Measurements from ENCODE around the gene TBC1D7. TPM values are rescaled to one million over a fixed set of nuclear protein-coding genes. Genes with fewer than 3 reads are reported as not detected.

Gene TBC1D7
- 10 to 100 TPM; 25.4 to 27.1 TPM for total RNA-seq

DNA sequence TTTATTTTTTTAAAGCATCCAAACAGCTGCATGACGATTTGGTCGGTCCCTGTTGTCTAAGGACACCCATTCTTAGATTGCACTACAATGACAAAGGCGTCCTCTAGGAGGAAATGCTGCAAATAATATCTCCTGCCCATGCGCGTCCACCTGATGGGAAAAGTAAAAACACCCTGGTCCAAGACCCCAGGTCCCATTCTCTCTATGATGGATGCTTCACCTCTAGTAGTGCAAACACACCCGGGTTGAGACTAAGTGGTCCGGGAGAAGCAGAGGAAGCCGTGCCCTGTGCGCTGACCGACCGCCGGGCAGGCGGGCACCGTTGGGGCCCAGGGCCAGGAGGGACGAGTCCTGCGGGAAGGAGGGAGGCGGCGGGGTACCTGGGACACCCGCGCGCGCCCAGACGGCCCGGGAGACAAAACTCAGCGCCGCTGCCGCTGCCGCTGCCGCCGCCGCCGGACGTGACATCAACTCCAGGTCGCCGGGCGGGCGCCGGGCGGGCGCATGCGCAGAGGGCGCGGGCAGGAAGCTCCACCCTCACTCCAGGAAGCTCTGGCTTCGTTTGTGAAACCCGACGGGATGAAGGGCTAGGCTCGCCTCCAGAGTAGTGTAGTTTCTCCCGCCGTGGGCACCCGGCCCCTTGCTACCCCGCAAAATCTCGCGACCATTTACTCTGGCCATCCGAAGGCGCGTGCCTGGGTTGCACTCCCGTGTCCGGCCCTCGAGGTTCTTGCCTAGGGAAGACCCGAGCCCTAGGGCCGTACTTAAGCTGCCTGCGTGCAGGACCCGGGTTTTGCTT is at the start of gene TBC1D7:
Gene TBC1D7 (minus strand): TSS at position 462 of the 799 bp plus-strand sequence. CDS start 1,639 bp downstream, outside the sequence.
- DNase-seq: peak; percentile 94
- CTCF ChIA-PET: interaction anchor here (0.7 to 2.9 kb wide), 10 partner anchors 9 to 794 kb away, joined by 3 to 17 read pairs (median 3); partner anchors contain the start of gene SIRT5
- intact Hi-C loops (cut with micrococcal nuclease): loop anchor here (1.0 to 5.0 kb wide), 7 partner anchors 25 to 486 kb away; partner anchors contain the start of gene MCUR1
- H3K9me3 Mint-ChIP-seq: no peaks in the 10 kb centered on the region
- H3K4me1 Mint-ChIP-seq (ENCODE audit: low read depth): peaks cover 18% of the 10 kb centered on the region
- no peaks in the 10 kb centered on the region for H3K27me3 Mint-ChIP-seq (ENCODE audit: low read depth)
- peak within 1 kb of the TSS; percentile 93 for H3K27ac Mint-ChIP-seq
- H3K36me3 Mint-ChIP-seq (ENCODE audit: low read depth): peaks cover 20% of the 10 kb centered on the region
- peak within 1 kb of the TSS; percentile 95 for H3K4me3 Mint-ChIP-seq

DNA sequence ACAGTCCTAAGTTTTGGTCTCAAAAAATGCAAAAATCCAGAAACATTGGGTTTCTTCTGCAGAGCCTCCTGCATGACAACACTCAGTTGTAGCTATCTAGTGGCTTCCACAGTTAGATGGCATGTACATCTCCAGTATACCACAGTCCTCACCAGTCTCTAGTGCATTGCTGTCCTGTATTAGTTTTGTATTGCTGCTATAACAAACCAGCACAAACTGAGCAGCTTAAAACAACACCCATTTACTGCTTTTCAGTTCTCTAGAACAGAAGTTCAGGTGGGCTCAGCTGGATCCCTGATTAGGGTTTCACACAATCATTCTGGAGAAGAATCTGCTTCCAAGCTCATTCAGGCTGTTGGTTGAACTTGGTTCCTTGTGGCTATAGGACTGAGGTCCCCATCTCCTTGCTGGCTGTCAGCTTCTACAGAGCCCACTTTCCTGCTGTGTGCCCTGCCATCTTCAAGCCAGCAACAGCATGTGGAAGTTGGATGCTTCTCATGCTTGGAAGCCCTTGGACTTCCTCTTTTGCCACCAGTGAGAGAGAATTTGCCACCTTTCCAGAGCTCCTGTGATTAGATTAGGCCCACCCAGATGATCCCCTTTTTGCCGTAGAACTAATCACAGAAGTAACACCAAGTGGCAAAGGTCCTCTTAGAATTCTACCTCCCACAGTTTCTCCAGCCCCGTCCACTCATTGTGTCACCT is 48.9 kb upstream of the TBC1D7 start:
- CTCF ChIA-PET: interaction anchor here (1.8 kb wide), 1 partner anchor 198 kb away, joined by 4 read pairs; the partner anchor contains the start of gene SIRT5
- DNase-seq: no peak
- intact Hi-C loops (cut with micrococcal nuclease): no loop called here
- H3K4me1 Mint-ChIP-seq (ENCODE audit: low read depth): peaks cover 23% of the 10 kb centered on the region
- no peaks in the 10 kb centered on the region for H3K27me3 Mint-ChIP-seq (ENCODE audit: low read depth)
- H3K36me3 Mint-ChIP-seq (ENCODE audit: low read depth): peaks cover 3% of the 10 kb centered on the region
- no peak overlapping the region for H3K4me3 Mint-ChIP-seq
- H3K27ac Mint-ChIP-seq: no peak overlapping the region
- no peaks in the 10 kb centered on the region for H3K9me3 Mint-ChIP-seq

DNA sequence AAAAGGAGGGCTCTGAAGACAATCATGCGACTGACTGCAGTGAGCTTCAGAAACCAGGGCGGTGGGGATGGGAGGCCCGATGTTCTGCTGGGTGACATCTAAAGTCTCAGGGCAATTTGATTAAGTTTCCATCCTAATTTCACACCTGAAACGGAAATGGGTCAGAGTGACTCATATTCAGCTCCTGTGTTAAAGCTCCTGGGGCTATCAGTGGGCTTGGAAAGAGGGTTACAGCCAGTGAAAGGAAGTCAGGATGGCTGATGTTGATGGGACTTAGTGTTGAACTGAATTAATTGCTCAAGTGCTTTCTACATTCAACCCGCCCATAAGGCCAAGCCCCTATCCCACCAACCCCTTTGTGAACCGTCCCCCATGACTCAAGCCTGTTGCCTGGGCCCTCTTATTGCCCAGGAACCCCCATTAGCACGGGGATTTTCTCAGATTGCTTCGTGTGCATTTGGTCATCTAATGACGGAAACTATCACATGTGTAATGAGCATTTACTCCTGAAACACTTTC is 47.1 kb upstream of the TBC1D7 start:
- Mint-ChIP-seq H3K4me3 (no peak overlapping the region), H3K27ac (peak overlapping the region; percentile 21), H3K27me3 (ENCODE audit: low read depth) (no peaks in the 10 kb centered on the region), H3K36me3 (ENCODE audit: low read depth) (peaks cover 3% of the 10 kb centered on the region), H3K4me1 (ENCODE audit: low read depth) (peaks cover 23% of the 10 kb centered on the region), H3K9me3 (no peaks in the 10 kb centered on the region)
- DNase-seq: peak; percentile 78
- CTCF ChIA-PET: interaction anchor here (0.8 to 1.7 kb wide), 3 partner anchors 18 to 45 kb away, joined by 3 to 6 read pairs (median 5); no protein-coding TSS in a partner anchor
- intact Hi-C loops (cut with micrococcal nuclease): loop anchor here (1.0 kb wide), 4 partner anchors 19 to 200 kb away; no protein-coding TSS in a partner anchor

DNA sequence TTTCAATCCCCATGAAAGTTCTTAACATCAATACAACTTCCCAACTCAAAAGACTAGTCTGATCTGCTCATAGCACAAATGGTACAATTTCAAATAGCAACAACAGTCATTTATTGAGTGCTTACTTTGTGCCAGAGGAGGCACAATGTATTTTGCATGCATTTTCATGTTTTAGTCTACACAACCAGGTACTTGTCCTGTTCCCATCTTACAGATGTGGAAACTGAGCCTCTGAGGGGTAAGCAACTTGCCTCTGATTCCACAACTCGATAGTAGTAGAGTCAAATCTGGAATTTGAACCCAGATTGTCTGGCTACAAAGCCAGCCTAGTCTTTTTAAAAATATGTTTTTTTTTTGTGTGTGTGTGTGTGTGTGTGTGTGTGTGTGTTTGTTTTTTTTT is 45.6 kb upstream of the TBC1D7 start:
- CTCF ChIA-PET: interaction anchor here (1.2 kb wide), 1 partner anchor 16 kb away, joined by 3 read pairs; no protein-coding TSS in a partner anchor
- Mint-ChIP-seq H3K27me3 (ENCODE audit: low read depth) (no peaks in the 10 kb centered on the region), H3K4me3 (no peak overlapping the region), H3K4me1 (ENCODE audit: low read depth) (peaks cover 23% of the 10 kb centered on the region), H3K36me3 (ENCODE audit: low read depth) (peaks cover 3% of the 10 kb centered on the region), H3K27ac (no peak overlapping the region), H3K9me3 (no peaks in the 10 kb centered on the region)
- no peak for DNase-seq
- intact Hi-C loops (cut with micrococcal nuclease): no loop called here

DNA sequence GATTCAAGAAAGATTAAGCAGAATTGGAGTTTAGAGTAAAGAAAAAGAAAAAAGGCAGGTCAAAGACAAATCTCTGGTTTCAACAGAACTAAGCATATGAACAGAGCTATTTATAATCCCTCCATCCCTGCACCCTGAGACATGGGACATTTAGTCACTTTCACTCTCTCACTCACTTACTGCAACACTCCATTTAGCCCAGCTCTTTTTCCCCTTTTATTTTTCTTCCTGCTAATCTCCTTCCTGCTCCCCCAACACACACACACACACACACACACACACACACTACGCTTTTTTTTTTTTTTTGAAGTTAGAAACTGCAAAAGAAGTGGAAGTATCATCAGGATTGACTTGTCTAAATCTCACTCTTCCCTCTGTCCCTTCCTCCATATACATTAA is 45.1 kb upstream of the TBC1D7 start:
- Mint-ChIP-seq H3K27me3 (ENCODE audit: low read depth) (no peaks in the 10 kb centered on the region), H3K4me1 (ENCODE audit: low read depth) (peaks cover 23% of the 10 kb centered on the region), H3K4me3 (no peak overlapping the region), H3K27ac (no peak overlapping the region), H3K9me3 (no peaks in the 10 kb centered on the region), H3K36me3 (ENCODE audit: low read depth) (peaks cover 3% of the 10 kb centered on the region)
- intact Hi-C loops (cut with micrococcal nuclease): no loop called here
- CTCF ChIA-PET: interaction anchor here (0.9 to 1.8 kb wide), 3 partner anchors 16 to 56 kb away, joined by 3 to 6 read pairs (median 3); no protein-coding TSS in a partner anchor
- DNase-seq: no peak

DNA sequence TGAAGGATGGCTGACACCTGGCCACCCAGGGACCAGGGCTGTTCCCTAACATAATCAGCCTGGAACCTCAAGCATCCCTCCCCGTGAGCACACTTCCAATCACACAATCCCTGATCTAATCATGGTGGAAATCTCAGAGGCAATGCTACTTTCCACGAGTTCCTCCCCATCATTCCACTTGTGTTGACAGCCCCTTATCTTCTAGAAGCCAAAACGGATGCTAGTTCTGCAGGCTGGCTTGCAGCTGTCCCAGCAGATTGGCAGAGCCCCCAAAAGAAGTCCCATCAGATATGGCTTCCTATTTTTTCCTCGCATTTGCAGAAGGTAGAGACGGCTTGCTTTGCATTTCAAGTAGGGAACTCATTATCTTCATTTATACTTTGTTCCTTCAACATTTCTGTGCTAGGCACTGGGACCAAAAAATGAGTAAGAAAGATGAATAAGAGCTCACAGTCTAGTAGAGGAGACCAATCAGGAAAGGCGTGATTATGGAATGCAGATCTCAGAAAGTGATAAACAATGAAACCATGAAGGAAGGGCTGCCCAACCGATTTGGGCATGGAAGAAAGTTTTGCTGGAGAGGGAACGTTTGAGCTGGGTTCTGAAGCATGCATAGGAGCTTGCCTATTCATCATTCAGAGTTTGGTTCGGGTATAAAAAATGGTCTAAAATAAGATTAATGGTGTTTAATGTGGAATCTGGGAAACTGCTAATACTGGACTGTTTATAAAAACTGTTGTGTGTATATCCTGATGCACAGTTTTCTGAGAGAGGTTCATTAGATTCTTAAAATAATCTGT is 44.6 kb upstream of the TBC1D7 start:
- Mint-ChIP-seq H3K9me3 (no peaks in the 10 kb centered on the region), H3K27me3 (ENCODE audit: low read depth) (no peaks in the 10 kb centered on the region), H3K4me3 (no peak overlapping the region), H3K36me3 (ENCODE audit: low read depth) (peaks cover 3% of the 10 kb centered on the region), H3K4me1 (ENCODE audit: low read depth) (peaks cover 23% of the 10 kb centered on the region), H3K27ac (no peak overlapping the region)
- no peak for DNase-seq
- intact Hi-C loops (cut with micrococcal nuclease): no loop called here
- CTCF ChIA-PET: interaction anchor here (0.9 to 1.8 kb wide), 4 partner anchors 15 to 315 kb away, joined by 3 to 6 read pairs (median 3); no protein-coding TSS in a partner anchor

DNA sequence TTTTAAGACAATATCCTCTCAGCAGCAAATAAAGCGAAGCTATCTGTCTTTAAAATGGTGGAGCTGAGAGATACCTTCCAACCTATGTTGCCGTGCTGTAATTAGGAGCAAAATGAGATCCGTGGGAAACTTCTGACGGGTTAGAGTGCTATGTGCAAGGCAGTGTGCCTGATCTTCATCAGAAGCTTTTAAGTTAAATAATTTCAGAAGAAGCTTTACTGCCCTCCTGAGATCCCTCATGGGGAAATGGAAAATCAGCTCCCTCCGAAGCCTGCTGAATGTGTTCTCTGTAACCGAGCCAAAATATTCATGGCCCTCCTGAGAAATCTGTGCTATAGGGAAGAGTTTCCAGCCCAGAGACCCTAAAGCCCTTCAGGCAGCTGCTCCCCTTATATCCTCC is 43.7 kb upstream of the TBC1D7 start:
- H3K36me3 Mint-ChIP-seq (ENCODE audit: low read depth): no peaks in the 10 kb centered on the region
- no peak for DNase-seq
- intact Hi-C loops (cut with micrococcal nuclease): no loop called here
- H3K4me1 Mint-ChIP-seq (ENCODE audit: low read depth): peaks cover 23% of the 10 kb centered on the region
- H3K9me3 Mint-ChIP-seq: no peaks in the 10 kb centered on the region
- no peak overlapping the region for H3K4me3 Mint-ChIP-seq
- CTCF ChIA-PET: interaction anchor here (1.2 to 1.8 kb wide), 2 partner anchors 17 to 315 kb away, joined by 3 to 6 read pairs; no protein-coding TSS in a partner anchor
- no peak overlapping the region for H3K27ac Mint-ChIP-seq
- no peaks in the 10 kb centered on the region for H3K27me3 Mint-ChIP-seq (ENCODE audit: low read depth)

DNA sequence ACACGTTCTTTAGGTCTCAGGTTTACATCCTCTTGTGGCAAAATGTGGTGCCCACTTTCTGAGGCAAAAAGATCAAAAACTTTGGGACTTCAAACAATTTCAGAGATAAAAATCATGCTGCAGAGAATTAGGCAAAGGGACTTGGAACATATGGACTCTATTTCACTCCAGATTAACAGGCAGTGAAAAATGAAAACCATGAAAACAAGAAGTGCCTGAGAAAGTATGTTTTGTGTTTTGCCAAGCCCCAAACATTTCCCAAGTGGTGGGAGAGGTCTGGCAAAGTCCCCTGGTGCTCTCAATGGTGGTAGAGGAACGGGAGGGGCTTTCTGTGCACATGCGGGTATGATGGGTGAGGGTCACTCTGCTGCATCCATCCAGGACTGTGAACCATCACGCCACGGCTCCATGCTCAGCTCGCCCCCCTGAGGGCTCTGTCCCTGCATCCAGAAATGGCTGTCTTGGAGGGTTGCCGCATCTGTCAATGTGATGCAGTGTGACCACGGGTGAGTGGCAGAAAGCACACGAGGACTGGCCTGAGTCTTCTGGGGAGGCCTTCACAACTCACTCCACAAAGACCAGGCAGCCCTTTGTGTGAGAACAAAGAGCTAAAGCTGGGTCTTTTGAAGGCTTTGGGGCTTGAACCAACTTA is 43.2 kb upstream of the TBC1D7 start:
- Mint-ChIP-seq H3K36me3 (ENCODE audit: low read depth) (no peaks in the 10 kb centered on the region), H3K9me3 (no peaks in the 10 kb centered on the region), H3K4me3 (no peak overlapping the region), H3K4me1 (ENCODE audit: low read depth) (peaks cover 23% of the 10 kb centered on the region), H3K27ac (no peak overlapping the region), H3K27me3 (ENCODE audit: low read depth) (no peaks in the 10 kb centered on the region)
- no peak for DNase-seq
- CTCF ChIA-PET: interaction anchor here (1.2 to 1.8 kb wide), 2 partner anchors 17 to 316 kb away, joined by 3 to 6 read pairs; no protein-coding TSS in a partner anchor
- intact Hi-C loops (cut with micrococcal nuclease): no loop called here

DNA sequence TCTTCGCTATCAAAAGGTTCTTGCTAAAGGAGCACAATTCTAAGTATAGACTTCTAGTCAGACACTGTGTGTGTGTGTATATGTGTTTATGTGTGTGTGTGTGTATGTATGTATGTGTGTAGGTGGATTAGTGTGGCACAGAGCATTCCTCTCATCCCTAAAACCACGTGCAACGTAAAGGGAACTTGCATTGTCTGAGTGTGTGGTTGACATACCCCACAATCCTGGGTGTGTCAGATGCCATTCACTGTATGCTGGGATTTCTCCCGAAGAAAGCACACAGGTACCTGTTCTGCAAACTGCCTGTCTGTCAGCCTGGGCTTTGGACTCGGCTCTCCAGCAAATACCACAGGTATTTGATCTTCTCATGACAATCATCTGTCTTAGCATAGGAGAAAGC is 42.3 kb upstream of the TBC1D7 start:
- Mint-ChIP-seq H3K27ac (no peak overlapping the region), H3K9me3 (no peaks in the 10 kb centered on the region), H3K4me3 (no peak overlapping the region), H3K27me3 (ENCODE audit: low read depth) (no peaks in the 10 kb centered on the region), H3K4me1 (ENCODE audit: low read depth) (peaks cover 17% of the 10 kb centered on the region), H3K36me3 (ENCODE audit: low read depth) (no peaks in the 10 kb centered on the region)
- intact Hi-C loops (cut with micrococcal nuclease): no loop called here
- no peak for DNase-seq
- CTCF ChIA-PET: no interaction called here

DNA sequence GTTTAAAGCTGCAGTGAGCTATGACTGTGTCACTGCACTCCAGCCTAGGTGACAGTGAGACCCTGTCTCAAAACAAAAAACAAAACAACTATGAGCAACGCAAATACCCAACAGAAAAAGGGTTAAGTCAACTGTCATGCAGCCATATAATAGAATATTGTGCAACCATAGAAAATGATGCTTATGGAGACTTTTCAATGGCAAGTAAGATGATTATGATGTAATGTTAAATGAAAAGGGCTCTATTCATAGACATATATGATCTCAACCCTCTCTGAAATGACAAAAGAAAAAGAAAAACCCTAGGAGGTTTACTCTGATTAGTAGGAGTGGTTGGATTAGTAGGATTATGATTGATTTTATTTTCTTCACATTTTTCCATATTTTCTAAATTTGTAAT is 41.3 kb upstream of the TBC1D7 start:
- peaks cover 9% of the 10 kb centered on the region for H3K4me1 Mint-ChIP-seq (ENCODE audit: low read depth)
- CTCF ChIA-PET: interaction anchor here (0.9 to 1.2 kb wide), 2 partner anchors 12 to 13 kb away, joined by 3 read pairs; no protein-coding TSS in a partner anchor

DNA sequence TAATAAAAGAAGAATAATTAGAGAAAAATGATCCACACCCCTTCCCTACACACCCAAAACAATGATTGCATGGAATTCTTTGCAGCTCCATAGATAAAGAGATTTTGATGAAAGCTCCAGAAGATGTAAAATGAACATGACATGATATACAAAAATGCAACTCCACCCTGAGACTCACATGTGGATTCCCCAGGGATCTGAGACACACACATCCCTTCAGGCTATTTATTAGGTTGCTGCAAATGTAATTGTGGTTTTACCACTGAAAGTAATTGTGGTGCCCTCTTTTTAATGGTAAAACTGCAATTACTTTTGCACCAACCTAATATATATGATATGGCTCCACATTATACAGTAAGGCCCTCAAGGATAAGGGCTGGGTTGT is 40.4 kb upstream of the TBC1D7 start:
- Mint-ChIP-seq H3K36me3 (ENCODE audit: low read depth) (peaks cover 3% of the 10 kb centered on the region), H3K4me1 (ENCODE audit: low read depth) (peaks cover 4% of the 10 kb centered on the region), H3K9me3 (no peaks in the 10 kb centered on the region), H3K4me3 (no peak overlapping the region), H3K27ac (no peak overlapping the region), H3K27me3 (ENCODE audit: low read depth) (no peaks in the 10 kb centered on the region)
- CTCF ChIA-PET: interaction anchor here (1.2 kb wide), 1 partner anchor 11 kb away, joined by 3 read pairs; no protein-coding TSS in a partner anchor
- no peak for DNase-seq
- intact Hi-C loops (cut with micrococcal nuclease): no loop called here

More for the DNA sequence above, 41.3 kb upstream of the TBC1D7 start:
- Mint-ChIP-seq H3K27ac (no peak overlapping the region), H3K27me3 (ENCODE audit: low read depth) (no peaks in the 10 kb centered on the region), H3K4me3 (no peak overlapping the region), H3K9me3 (no peaks in the 10 kb centered on the region), H3K36me3 (ENCODE audit: low read depth) (peaks cover under 1% of the 10 kb centered on the region)
- DNase-seq: no peak
- intact Hi-C loops (cut with micrococcal nuclease): no loop called here

Data from activated naive CD4-positive, alpha-beta T cell treated with anti-CD3 and anti-CD28 coated beads for 36 hours (primary cell).